ENCODE results near the gene CLCA4.

CLCA4 gene

DNA sequence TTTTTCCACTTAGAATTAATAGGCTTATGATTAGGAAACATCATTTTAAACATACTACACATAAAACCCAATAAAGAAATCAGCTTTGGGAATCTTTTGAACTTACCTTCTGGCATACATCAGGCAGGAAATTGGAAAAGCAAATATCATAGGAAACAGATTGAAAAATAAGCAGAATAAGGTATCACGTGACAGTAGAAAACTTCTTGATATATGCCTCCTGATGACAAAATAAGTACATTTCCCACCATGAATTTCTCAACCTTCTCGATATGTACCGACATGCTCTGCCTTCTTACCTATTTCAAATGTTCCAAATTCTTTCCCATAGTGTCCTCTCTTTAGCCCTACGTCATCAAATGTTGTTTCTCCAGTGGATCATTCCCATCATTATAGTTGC, 72.4 kb downstream of the CLCA4 start:
- no peak for TF ChIP-seq CTCF (IDR thresholded peaks at IDR 0.05)

DNA sequence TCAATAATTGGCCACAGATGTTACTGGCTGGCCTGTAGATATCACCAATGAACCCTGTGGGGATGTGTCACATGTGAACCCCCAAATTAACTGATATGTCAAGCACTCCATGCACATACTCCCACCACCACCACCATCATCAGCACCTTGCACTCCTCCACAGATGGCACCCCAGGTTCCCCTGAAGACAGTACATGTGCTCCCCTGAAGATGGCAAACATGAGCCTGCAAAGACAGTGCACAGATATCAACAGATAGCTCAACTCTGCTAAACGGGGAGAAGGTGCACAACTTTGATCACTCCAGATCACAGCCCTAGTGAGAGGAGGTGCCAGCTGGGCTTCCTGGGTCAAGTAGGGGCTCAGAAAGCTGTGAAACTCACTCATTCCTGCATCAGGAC, 74.4 kb downstream of the CLCA4 start:
- TF ChIP-seq CTCF (IDR thresholded peaks at IDR 0.05) = no peak
